PFSK-1 (cell line): ENCODE measurements around the gene OS9.

Experiments used
- FOXP2 ChIP-seq: optimal IDR thresholded peaks from 2 replicates; pipeline ENCODE3; 2011; ENCODE audit warnings: borderline replicate concordance, control low read depth, inconsistent platforms; ENCODE audit not compliant: insufficient read depth; ENCODE audit errors: extremely low read length, extremely low read depth
- POLR2AphosphoS5 ChIP-seq: IDR thresholded peaks from 2 replicates; pipeline ENCODE4 v1.6.1; 2012; ENCODE audit warnings: low read depth, mild to moderate bottlenecking, control low read depth, low read length, moderate library complexity
- SIN3A ChIP-seq: IDR thresholded peaks from 2 replicates; pipeline ENCODE4 v1.6.1; 2012; ENCODE audit warnings: mild to moderate bottlenecking, low read length, moderate library complexity, borderline replicate concordance; ENCODE audit not compliant: insufficient read depth
- TAF1 ChIP-seq: IDR thresholded peaks from 2 replicates; pipeline ENCODE4 v1.6.1; 2012; ENCODE audit warnings: low read length, control low read depth, borderline replicate concordance; ENCODE audit not compliant: insufficient read depth
- TF ChIP-seq, protein P1 (sequence below), 2 experiments: IDR thresholded peaks; 2 replicates each; pipeline versions ENCODE4 v1.6.1 to v1.8.0; 2011 to 2012; ENCODE audit warnings: low read depth in 2 of 2, low read length in 2 of 2, control low read depth in 1 of 2, inconsistent platforms in 1 of 2, mild to moderate bottlenecking in 1 of 2, moderate library complexity in 1 of 2; ENCODE audit not compliant: insufficient read depth in 1 of 2

The OS9 gene

DNA sequence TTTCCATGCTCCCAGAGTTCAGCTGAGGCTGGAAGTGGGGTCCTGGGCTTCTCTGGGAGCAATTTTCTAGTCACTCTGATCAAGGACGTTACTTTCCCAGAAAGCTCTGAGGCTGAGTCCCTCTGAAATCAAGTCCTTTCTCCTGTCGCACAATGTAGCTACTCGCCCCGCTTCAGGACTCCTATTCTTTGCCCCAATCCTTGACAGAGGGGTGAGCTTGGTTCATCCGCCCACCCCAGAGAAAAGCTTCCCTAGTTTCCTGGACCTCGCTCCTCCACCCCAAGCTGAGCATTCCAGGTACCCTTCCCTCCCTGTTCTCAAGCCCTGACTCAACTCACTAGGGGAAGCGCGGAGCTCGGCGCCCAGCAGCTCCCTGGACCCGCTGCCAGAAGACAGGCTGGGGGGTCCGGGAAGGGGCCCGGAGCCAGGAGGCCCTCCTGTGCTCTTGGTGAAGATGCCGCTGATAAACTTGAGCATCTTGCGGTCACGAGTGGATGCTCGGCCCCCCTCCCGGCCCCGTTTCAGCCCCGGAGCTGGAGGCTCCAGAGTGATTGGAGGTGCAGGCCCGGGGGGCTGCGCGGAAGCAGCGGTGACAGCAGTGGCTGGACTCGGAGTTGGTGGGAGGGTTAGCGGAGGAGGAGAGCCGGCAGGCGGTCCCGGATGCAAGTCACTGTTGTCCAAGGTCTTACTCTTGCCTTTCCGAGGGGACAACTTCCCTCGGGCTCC, 43.0 kb downstream of the OS9 start:
- TF ChIP-seq POLR2AphosphoS5 = no peak
- TF ChIP-seq SIN3A = no peak
- TF ChIP-seq, protein P1, sequence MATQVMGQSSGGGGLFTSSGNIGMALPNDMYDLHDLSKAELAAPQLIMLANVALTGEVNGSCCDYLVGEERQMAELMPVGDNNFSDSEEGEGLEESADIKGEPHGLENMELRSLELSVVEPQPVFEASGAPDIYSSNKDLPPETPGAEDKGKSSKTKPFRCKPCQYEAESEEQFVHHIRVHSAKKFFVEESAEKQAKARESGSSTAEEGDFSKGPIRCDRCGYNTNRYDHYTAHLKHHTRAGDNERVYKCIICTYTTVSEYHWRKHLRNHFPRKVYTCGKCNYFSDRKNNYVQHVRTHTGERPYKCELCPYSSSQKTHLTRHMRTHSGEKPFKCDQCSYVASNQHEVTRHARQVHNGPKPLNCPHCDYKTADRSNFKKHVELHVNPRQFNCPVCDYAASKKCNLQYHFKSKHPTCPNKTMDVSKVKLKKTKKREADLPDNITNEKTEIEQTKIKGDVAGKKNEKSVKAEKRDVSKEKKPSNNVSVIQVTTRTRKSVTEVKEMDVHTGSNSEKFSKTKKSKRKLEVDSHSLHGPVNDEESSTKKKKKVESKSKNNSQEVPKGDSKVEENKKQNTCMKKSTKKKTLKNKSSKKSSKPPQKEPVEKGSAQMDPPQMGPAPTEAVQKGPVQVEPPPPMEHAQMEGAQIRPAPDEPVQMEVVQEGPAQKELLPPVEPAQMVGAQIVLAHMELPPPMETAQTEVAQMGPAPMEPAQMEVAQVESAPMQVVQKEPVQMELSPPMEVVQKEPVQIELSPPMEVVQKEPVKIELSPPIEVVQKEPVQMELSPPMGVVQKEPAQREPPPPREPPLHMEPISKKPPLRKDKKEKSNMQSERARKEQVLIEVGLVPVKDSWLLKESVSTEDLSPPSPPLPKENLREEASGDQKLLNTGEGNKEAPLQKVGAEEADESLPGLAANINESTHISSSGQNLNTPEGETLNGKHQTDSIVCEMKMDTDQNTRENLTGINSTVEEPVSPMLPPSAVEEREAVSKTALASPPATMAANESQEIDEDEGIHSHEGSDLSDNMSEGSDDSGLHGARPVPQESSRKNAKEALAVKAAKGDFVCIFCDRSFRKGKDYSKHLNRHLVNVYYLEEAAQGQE (IDR thresholded peaks at IDR 0.05; ENCODE audit: insufficient read depth in 1 of 2, low read depth in 2 of 2, low read length in 2 of 2) = no peak
- TF ChIP-seq FOXP2 = no peak
- TF ChIP-seq TAF1 = no peak

DNA sequence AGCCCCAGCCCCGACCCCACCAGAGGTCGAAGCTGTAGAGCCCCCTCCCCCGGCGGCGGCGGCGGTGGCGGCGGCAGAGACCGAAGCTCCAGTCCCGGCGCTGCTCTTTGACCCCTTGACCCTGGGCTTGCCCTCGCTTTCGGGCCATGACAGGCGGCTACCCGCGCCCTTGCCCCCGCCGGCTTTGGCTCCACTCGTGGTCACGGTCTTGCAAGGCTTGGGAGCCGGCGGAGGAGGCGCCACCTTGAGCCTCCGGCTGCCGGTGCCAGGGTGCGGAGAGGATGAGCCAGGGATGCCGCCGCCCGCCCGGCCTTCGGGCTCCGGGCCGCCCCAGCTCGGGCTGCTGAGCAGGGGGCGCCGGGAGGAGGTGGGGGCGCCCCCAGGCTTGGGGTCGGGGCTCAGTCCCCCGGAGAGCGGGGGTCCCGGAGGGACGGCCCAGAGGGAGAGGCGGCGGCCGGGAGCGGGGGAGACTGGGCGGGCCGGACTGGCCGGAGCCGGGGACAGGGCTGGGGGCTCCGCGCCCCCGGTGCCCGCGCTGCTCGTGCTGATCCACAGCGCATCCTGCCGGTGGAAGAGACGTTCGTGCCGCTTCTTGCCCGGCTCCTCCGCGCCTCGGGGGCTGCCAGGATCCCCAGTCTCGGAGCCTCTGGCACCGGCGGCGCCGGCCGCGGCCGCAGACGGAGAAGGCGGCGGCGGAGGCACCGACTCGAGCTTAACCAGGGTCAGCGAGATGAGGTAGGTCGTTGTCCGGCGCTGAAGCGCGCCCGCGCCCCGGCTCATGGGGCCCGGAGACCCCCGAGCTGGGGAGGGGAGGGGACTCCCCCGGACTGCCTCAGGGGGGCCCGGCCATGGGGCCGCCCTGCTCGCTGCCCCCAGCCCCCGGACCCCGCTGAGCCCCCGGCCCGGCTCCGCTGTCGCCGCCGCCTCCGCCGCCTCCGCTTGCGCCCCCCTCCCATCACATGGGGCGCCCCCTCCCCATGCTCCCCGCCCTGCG, 43.8 kb downstream of the OS9 start:
- TF ChIP-seq TAF1 = no peak
- TF ChIP-seq FOXP2 = no peak
- TF ChIP-seq, protein P1 (IDR thresholded peaks at IDR 0.05; ENCODE audit: insufficient read depth in 1 of 2, low read depth in 2 of 2, low read length in 2 of 2) = no peak
- no peak for TF ChIP-seq SIN3A
- no peak for TF ChIP-seq POLR2AphosphoS5

DNA sequence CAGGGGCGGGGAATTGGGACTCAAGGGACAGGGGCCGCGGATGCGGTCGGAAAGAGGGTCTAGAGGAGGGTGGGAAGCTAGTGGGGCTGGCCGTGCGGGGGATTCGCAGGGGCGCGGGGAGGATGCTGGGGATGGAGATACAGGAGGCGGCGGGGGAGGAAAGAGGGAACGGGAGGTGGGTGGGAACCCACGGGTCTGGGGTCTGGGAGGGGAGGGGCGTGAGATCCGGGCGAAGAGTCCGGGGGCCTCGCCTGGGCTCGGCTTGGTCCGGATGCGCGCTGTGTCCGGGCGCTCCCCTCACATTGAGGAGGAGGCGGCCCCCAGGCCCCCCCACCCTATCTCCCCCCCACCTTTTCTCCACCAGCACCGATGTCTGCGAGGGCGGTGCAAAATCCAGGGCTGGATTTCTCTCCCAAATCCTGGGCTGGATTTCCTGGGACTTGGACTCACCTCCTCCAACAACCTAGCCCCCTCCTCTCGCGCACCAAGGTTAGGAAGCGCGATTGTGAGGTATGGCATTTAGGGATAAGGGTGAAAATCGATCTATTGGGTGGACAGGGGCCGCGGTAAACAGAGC, 44.8 kb downstream of the OS9 start, which contains the start of gene AGAP2:
AGAP2 (minus strand) TSS at position 82 of the 577 bp plus-strand sequence. CDS start 496 bp downstream, outside the sequence.
- TF ChIP-seq POLR2AphosphoS5 = no peak
- no peak for TF ChIP-seq TAF1
- TF ChIP-seq FOXP2 = no peak
- TF ChIP-seq, protein P1 (IDR thresholded peaks at IDR 0.05; ENCODE audit: insufficient read depth in 1 of 2, low read depth in 2 of 2, low read length in 2 of 2) = no peak
- no peak for TF ChIP-seq SIN3A

DNA sequence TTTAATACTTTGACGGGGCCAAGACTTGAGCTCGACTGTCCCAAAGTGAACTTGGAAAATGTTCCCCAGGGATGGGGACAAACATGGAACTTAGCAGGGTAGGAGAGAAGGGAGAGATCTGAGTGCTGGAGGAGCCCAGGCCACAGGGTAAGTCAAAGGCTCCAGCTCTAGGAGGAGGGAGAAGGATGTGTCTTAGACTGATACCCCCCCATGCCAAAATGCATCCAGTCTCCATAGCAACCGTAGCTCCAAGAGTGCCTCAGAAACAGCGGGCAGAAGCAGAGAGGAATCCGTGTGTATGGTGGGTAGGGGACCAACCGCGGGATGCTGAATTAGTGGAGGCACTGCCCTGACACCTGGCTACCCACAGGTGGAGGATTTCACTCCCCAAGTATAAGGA, 45.5 kb downstream of the OS9 start:
- no peak for TF ChIP-seq TAF1
- no peak for TF ChIP-seq POLR2AphosphoS5
- no peak for TF ChIP-seq SIN3A
- TF ChIP-seq FOXP2 = no peak
- TF ChIP-seq, protein P1 (IDR thresholded peaks at IDR 0.05; ENCODE audit: insufficient read depth in 1 of 2, low read depth in 2 of 2, low read length in 2 of 2) = no peak
